Tibial nerve (tissue), 4 donors: Measurements from ENCODE around the gene CTSS. TPM values are rescaled to one million over a fixed set of nuclear protein-coding genes. Genes with fewer than 3 reads are reported as not detected.

Source experiments
- DNase-seq, 2 donors: peaks; one replicate each; pipeline ENCODE4 v3.0.0-alpha.2; 2019; ENCODE audit warnings: low spot score in 2 of 2
- H3K27ac ChIP-seq, 4 donors: fragments of 200-600 bp; sonication (generic) in 3 of 4; one replicate each; pipeline ENCODE4 v1.5.1; 2017 to 2019; ENCODE audit warnings: mild to moderate bottlenecking in 1 of 4
- H3K27me3 ChIP-seq, 2 donors: fragments of 200-600 bp; sonication (generic) in 1 of 2; one replicate each; pipeline versions ENCODE4 v1.5.1 to v1.6.0; 2017 to 2019
- H3K36me3 ChIP-seq, 3 donors: fragments of 200-600 bp; sonication (generic); one replicate each; pipeline ENCODE4 v1.5.1; 2018 to 2019
- H3K4me1 ChIP-seq, 4 donors: fragments of 200-600 bp; sonication (generic) in 3 of 4; one replicate each; pipeline ENCODE4 v1.5.1; 2017 to 2019
- H3K4me3 ChIP-seq, 4 donors: fragments of 200-600 bp; sonication (generic) in 3 of 4; one replicate each; pipeline ENCODE4 v1.5.1; 2017 to 2019; ENCODE audit warnings: mild to moderate bottlenecking in 1 of 4, moderate library complexity in 1 of 4
- H3K9me3 ChIP-seq, 4 donors: fragments of 200-600 bp; sonication (generic) in 3 of 4; one replicate each; pipeline ENCODE4 v1.5.1; 2017 to 2019
- CTCF ChIP-seq, 5 experiments: fragments of 200-600 bp in 3 of 5; fragments of 450-650 bp in 2 of 5; sonication (generic) in 3 of 5; IDR thresholded peaks; one replicate each; pipeline ENCODE4 v1.5.1; 2016 to 2019; ENCODE audit warnings: antibody characterized with exemption in 5 of 5, mild to moderate bottlenecking in 3 of 5, moderate library complexity in 2 of 5
- EP300 ChIP-seq, 2 donors: sonication (generic); formaldehyde crosslinking; IDR thresholded peaks; one replicate each; pipeline ENCODE4 v1.6.1; 2017; ENCODE audit warnings: antibody characterized with exemption in 2 of 2, mild to moderate bottlenecking in 1 of 2
- POLR2A ChIP-seq, 2 donors: fragments of 450-650 bp; IDR thresholded peaks; one replicate each; pipeline ENCODE4 v1.6.1; 2017; ENCODE audit warnings: antibody characterized with exemption in 2 of 2, mild to moderate bottlenecking in 2 of 2, moderate library complexity in 2 of 2
- WGBS, 2 donors: methylation state at CpG; one replicate each; pipeline ENCODE4 v1.1.5; 2018; 5-methylcytosine and 5-hydroxymethylcytosine counted together
- total RNA-seq, 4 donors: library from RNA; depleted of rRNA; stranded (reverse); fragments of >200 nt; gene quantifications; one replicate each; pipeline ENCODE4 v1.1.0, GENCODE V29; 2016

The CTSS gene
- total RNA-seq, 4 donors from 2014 or later = 29.7 to 57.7 (median 41.3) TPM

GRCh38 chr1:150762552-150762951 lies 3.0 kb downstream of the CTSS start:
- H3K4me3 ChIP-seq = no peak overlapping the region
- no peak for TF ChIP-seq CTCF (IDR thresholded peaks at IDR 0.05)
- TF ChIP-seq POLR2A (IDR thresholded peaks at IDR 0.05) = no peak
- TF ChIP-seq EP300 (IDR thresholded peaks at IDR 0.05) = no peak
- peaks cover 0 to 18% (median 4%) of the 10 kb centered on the region in 4 donors for H3K4me1 ChIP-seq
- H3K36me3 ChIP-seq = no peaks in the 10 kb centered on the region
- no peak overlapping the region for H3K27ac ChIP-seq
- H3K9me3 ChIP-seq = peaks cover 0 to 5% (median 0%) of the 10 kb centered on the region in 4 donors
- no peak for DNase-seq
- no peaks in the 10 kb centered on the region for H3K27me3 ChIP-seq
- 86 to 87% methylated on average over 2 of the region's 2 CpGs for WGBS, 2 donors

DNA sequence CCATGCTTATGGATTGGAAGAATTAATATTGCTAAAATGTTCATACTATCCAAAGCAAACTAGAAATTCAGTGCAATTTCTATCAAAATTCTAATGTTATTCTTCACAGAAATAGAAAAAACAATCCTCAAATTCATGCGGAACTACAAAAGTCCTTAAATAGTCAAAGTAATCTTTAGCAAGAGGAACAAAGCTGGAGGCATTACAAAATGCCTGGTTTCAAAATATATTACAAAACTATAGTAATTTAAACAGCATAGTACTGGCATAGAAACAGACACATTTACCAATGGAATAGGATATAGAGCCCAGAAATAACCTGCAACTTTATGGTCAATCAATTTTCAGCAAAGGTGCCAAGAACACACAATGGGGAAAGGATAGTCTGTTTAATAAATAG lies 3.8 kb downstream of the CTSS start:
- H3K27ac ChIP-seq = no peak overlapping the region
- H3K4me1 ChIP-seq = peaks cover 0 to 18% (median 4%) of the 10 kb centered on the region in 4 donors
- 91 to 96% methylated on average over 1 of the region's 1 CpG for WGBS, 2 donors
- no peak for TF ChIP-seq POLR2A (IDR thresholded peaks at IDR 0.05)
- H3K36me3 ChIP-seq = peaks cover 0 to 4% (median 0%) of the 10 kb centered on the region in 3 donors
- no peak overlapping the region for H3K4me3 ChIP-seq
- DNase-seq = no peak
- H3K27me3 ChIP-seq = no peaks in the 10 kb centered on the region
- H3K9me3 ChIP-seq = peaks cover 0 to 5% (median 0%) of the 10 kb centered on the region in 4 donors

- H3K4me1 ChIP-seq = peaks cover 0 to 11% (median 3%) of the 10 kb centered on the region in 4 donors
- no peak for DNase-seq
- TF ChIP-seq CTCF (IDR thresholded peaks at IDR 0.05) (no peak), POLR2A (IDR thresholded peaks at IDR 0.05) (no peak), EP300 (IDR thresholded peaks at IDR 0.05) (no peak)
- H3K27ac ChIP-seq = no peak overlapping the region
- peaks cover 0 to 5% (median 0%) of the 10 kb centered on the region in 4 donors for H3K9me3 ChIP-seq
- 75 to 76% methylated on average over 3 of the region's 3 CpGs for WGBS, 2 donors
- H3K36me3 ChIP-seq = peaks cover 0 to 6% (median 0%) of the 10 kb centered on the region in 3 donors
- H3K4me3 ChIP-seq = no peak overlapping the region
- H3K27me3 ChIP-seq = no peaks in the 10 kb centered on the region
Observed at GRCh38 chr1:150760013-150760412, 5.6 kb downstream of the CTSS start.

DNA sequence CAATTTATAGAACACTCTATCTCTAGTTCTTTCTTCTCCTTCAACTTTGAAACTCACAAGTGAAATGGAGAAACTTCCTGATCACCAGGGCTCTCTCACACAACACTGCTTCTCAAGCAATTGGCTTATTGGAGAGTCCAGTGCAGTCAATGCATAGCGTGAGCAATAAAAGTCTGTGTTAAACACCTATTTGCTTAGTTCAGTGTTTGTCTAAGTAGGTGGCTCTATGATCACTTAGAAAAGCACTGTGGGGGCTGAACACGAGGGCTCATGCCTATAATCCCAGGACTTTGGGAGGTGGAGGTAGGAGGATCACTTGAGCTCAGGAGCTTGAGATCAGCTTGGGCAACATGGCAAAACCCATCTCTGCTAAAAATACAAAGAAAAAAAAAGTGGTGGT lies 12.2 kb downstream of the CTSS start:
- no peak overlapping the region for H3K4me3 ChIP-seq
- no peaks in the 10 kb centered on the region for H3K27me3 ChIP-seq
- 64 to 73% methylated on average over 2 of the region's 2 CpGs for WGBS, 2 donors
- peaks cover 0 to 20% (median 6%) of the 10 kb centered on the region in 3 donors for H3K36me3 ChIP-seq
- TF ChIP-seq EP300 (IDR thresholded peaks at IDR 0.05) (no peak), CTCF (IDR thresholded peaks at IDR 0.05) (no peak), POLR2A (IDR thresholded peaks at IDR 0.05) (no peak)
- no peaks in the 10 kb centered on the region for H3K9me3 ChIP-seq
- H3K27ac ChIP-seq = no peak overlapping the region
- no peak for DNase-seq
- H3K4me1 ChIP-seq = no peaks in the 10 kb centered on the region

GRCh38 chr1:150751443-150751842 lies 14.1 kb downstream of the CTSS start:
- TF ChIP-seq POLR2A (IDR thresholded peaks at IDR 0.05) = no peak
- no peak for TF ChIP-seq CTCF (IDR thresholded peaks at IDR 0.05)
- TF ChIP-seq EP300 (IDR thresholded peaks at IDR 0.05) = no peak
- 91 to 96% methylated on average over 6 of the region's 6 CpGs for WGBS, 2 donors
- no peaks in the 10 kb centered on the region for H3K27me3 ChIP-seq
- H3K36me3 ChIP-seq = peaks cover 0 to 25% (median 0%) of the 10 kb centered on the region in 3 donors
- H3K4me3 ChIP-seq = no peak overlapping the region
- H3K27ac ChIP-seq = no peak overlapping the region
- DNase-seq = no peak
- no peaks in the 10 kb centered on the region for H3K9me3 ChIP-seq
- H3K4me1 ChIP-seq = no peaks in the 10 kb centered on the region
